Aorta (tissue), 5 donors: ENCODE data around the gene C1QTNF12. TPM values are rescaled to one million over a fixed set of nuclear protein-coding genes. Genes with fewer than 3 reads are reported as not detected.
A peak's percentile ranks its signal among the peaks of the same experiment; 100 is the strongest.

ENCODE experiments used
- ATAC-seq: fragments of 200-7000 bp; cut with Tn5 transposase; one replicate; pipeline ENCODE4 v1.9.1; 2022; ENCODE audit warnings: moderate library complexity; ENCODE audit not compliant: low FRiP score
- DNase-seq, 2 donors: peaks; one replicate each; pipeline ENCODE4 v3.0.0-alpha.2; 2020
- H3K27ac ChIP-seq, 2 donors: one replicate each; pipeline ENCODE4 v1.5.1; 2013; ENCODE audit warnings: low read length in 2 of 2, mild to moderate bottlenecking in 2 of 2, moderate library complexity in 2 of 2, control low read depth in 1 of 2, inconsistent platforms in 1 of 2, low read depth in 1 of 2
- H3K27me3 ChIP-seq, 2 donors: one replicate each; pipeline ENCODE4 v1.6.1; 2013; ENCODE audit warnings: control low read depth in 1 of 2, low read length in 1 of 2, mild to moderate bottlenecking in 1 of 2, moderate library complexity in 1 of 2; ENCODE audit not compliant: insufficient read depth in 2 of 2, control insufficient read depth in 1 of 2
- H3K36me3 ChIP-seq, 2 donors: one replicate each; pipeline ENCODE4 v1.6.1; 2013; ENCODE audit warnings: control low read depth in 1 of 2, low read length in 1 of 2, mild to moderate bottlenecking in 1 of 2; ENCODE audit not compliant: insufficient read depth in 2 of 2, control insufficient read depth in 1 of 2
- H3K4me1 ChIP-seq, 2 donors: one replicate each; pipeline ENCODE4 v1.6.1; 2013; ENCODE audit warnings: low read length in 2 of 2, control low read depth in 1 of 2, mild to moderate bottlenecking in 1 of 2, moderate library complexity in 1 of 2; ENCODE audit not compliant: insufficient read depth in 2 of 2, control insufficient read depth in 1 of 2
- H3K4me3 ChIP-seq, 2 donors: one replicate each; pipeline ENCODE4 v1.5.1; 2013; ENCODE audit warnings: low read length in 2 of 2, control low read depth in 1 of 2, mild to moderate bottlenecking in 1 of 2
- H3K9me3 ChIP-seq: one replicate; pipeline ENCODE4 v1.6.1; 2013; ENCODE audit warnings: mild to moderate bottlenecking, low read length; ENCODE audit not compliant: control insufficient read depth
- WGBS, 2 donors: extraction: QIAGEN DNeasy Blood & Tissue Kit; methylation state at CpG; one replicate each; pipeline ENCODE4 v1.1.7; 2013; 5-methylcytosine and 5-hydroxymethylcytosine counted together
- intact Hi-C, 2 donors: fragments of 100-400 bp; cut with DNase I; formaldehyde crosslinking; loops; one replicate each; pipeline versions ENCODE4 v1.14.2 to v1.15.0; 2022
- polyA plus RNA-seq, 2 donors: library from polyadenylated mRNA; stranded (reverse); fragments of 200-250 nt; gene quantifications; one replicate each; pipeline ENCODE4 v1.2.3, GENCODE V29; 2013
- total RNA-seq, 2 donors: library from RNA; stranded (reverse); fragmentation: NEBNext Ultra II Directional; extraction: Animal tissue kit (Norgen Biotek cat#: 25700); gene quantifications; one replicate each; pipeline ENCODE4 v1.2.1, GENCODE V29; 2021
- donor health status: healthy with polysubstance abuse.
- donor health status: Bipolar disorder and iron deficiency.
- donor health status: DM: no; HTN: no; CAD: no.
- donor health status: DM: no; HTN: no; CAD: no.
- donor health status: DM: yes; HTN: yes; CAD: no.

The C1QTNF12 gene
- total and polyA plus RNA-seq, 4 donors = 3.4 to 10.0 (median 4.1) TPM

- intact Hi-C loops = no loop called here
- no peak overlapping the region for H3K27ac ChIP-seq
- WGBS, 2 donors = 92 to 94% methylated on average over 52 to 74 of the region's 74 CpGs
- H3K9me3 ChIP-seq = no peaks in the 10 kb centered on the region
- ATAC-seq = no peak
- no peaks in the 10 kb centered on the region for H3K4me1 ChIP-seq
- no peak for DNase-seq
- H3K27me3 ChIP-seq = no peaks in the 10 kb centered on the region
- no peak overlapping the region for H3K4me3 ChIP-seq
- H3K36me3 ChIP-seq = peaks cover 0 to 5% of the 10 kb centered on the region in 2 donors
Measured at GRCh38 chr1:1216770-1217620, 29.5 kb downstream of the C1QTNF12 start.

GRCh38 chr1:1215881-1216605, 30.5 kb downstream of the C1QTNF12 start:
- H3K9me3 ChIP-seq = no peaks in the 10 kb centered on the region
- ATAC-seq (no peak), DNase-seq (no peak)
- H3K27ac ChIP-seq = no peak overlapping the region
- H3K27me3 ChIP-seq = no peaks in the 10 kb centered on the region
- intact Hi-C loops = no loop called here
- no peak overlapping the region for H3K4me3 ChIP-seq
- 85 to 88% methylated on average over 19 to 21 of the region's 21 CpGs for WGBS, 2 donors
- no peaks in the 10 kb centered on the region for H3K4me1 ChIP-seq
- peaks cover 0 to 5% of the 10 kb centered on the region in 2 donors for H3K36me3 ChIP-seq

- Histone ChIP-seq H3K36me3 (peaks cover 0 to 5% of the 10 kb centered on the region in 2 donors), H3K4me3 (no peak overlapping the region), H3K27ac (no peak overlapping the region), H3K27me3 (no peaks in the 10 kb centered on the region), H3K4me1 (no peaks in the 10 kb centered on the region), H3K9me3 (no peaks in the 10 kb centered on the region)
- intact Hi-C loops = no loop called here
- WGBS, 2 donors = 57 to 58% methylated on average over 11 of the region's 11 CpGs
- DNase-seq (no peak), ATAC-seq (no peak)
Measured at GRCh38 chr1:1215080-1215676, 31.3 kb downstream of the C1QTNF12 start.

- peaks cover 0 to 5% of the 10 kb centered on the region in 2 donors for H3K36me3 ChIP-seq
- H3K27ac ChIP-seq = no peak within 1 kb of the TSS
- DNase-seq (peak in 1 of 2 donors; percentile 62), ATAC-seq (no peak)
- H3K4me1 ChIP-seq = no peaks in the 10 kb centered on the region
- intact Hi-C loops = no loop called here
- 68 to 71% methylated on average over 53 to 56 of the region's 56 CpGs for WGBS, 2 donors
- no peaks in the 10 kb centered on the region for H3K9me3 ChIP-seq
- no peaks in the 10 kb centered on the region for H3K27me3 ChIP-seq
- no peak within 1 kb of the TSS for H3K4me3 ChIP-seq
Measured at GRCh38 chr1:1213345-1214265, 32.9 kb downstream of the C1QTNF12 start, which contains the start of gene TNFRSF4. Gene TNFRSF4, minus strand, starts transcription at chr1:1214153. Its CDS starts 26 bp downstream, at chr1:1214127.

- no peaks in the 10 kb centered on the region for H3K4me1 ChIP-seq
Measured at GRCh38 chr1:1212780-1213344, 33.7 kb downstream of the C1QTNF12 start.

GRCh38 chr1:1211541-1212441, 34.7 kb downstream of the C1QTNF12 start:
- H3K9me3 ChIP-seq = no peaks in the 10 kb centered on the region
- H3K27me3 ChIP-seq = no peaks in the 10 kb centered on the region
- no peak overlapping the region for H3K27ac ChIP-seq
- no peak for ATAC-seq
- no peaks in the 10 kb centered on the region for H3K36me3 ChIP-seq
- H3K4me1 ChIP-seq = no peaks in the 10 kb centered on the region
- WGBS, 2 donors = 87 to 91% methylated on average over 26 to 28 of the region's 28 CpGs
- peak; percentile 42 to 71 for DNase-seq
- H3K4me3 ChIP-seq = no peak overlapping the region
- intact Hi-C loops = no loop called here

More at GRCh38 chr1:1212780-1213344, 33.7 kb downstream of the C1QTNF12 start:
- ATAC-seq (peak; percentile 3), DNase-seq (peak; percentile 62 to 80)
- 70% methylated on average over 20 to 24 of the region's 24 CpGs for whole genome bisulfite sequencing, 2 donors
- Histone ChIP-seq H3K27ac (no peak overlapping the region), H3K36me3 (peaks cover 0 to 2% of the 10 kb centered on the region in 2 donors), H3K4me3 (no peak overlapping the region), H3K9me3 (no peaks in the 10 kb centered on the region), H3K27me3 (no peaks in the 10 kb centered on the region)
- intact Hi-C loops = no loop called here

- H3K4me1 ChIP-seq = no peaks in the 10 kb centered on the region
- WGBS, 2 donors = 91% methylated on average over 29 to 31 of the region's 31 CpGs
Measured at GRCh38 chr1:1210726-1211540, 35.6 kb downstream of the C1QTNF12 start.

More at GRCh38 chr1:1210726-1211540, 35.6 kb downstream of the C1QTNF12 start:
- Histone ChIP-seq H3K27me3 (no peaks in the 10 kb centered on the region), H3K4me3 (no peak overlapping the region), H3K36me3 (no peaks in the 10 kb centered on the region), H3K9me3 (no peaks in the 10 kb centered on the region), H3K27ac (no peak overlapping the region)
- no peak for ATAC-seq
- peak; percentile 37 to 70 for DNase-seq
- intact Hi-C loops = no loop called here
